RWPE1 (cell line): ENCODE data around the gene STX18.

Experiments used
- CTCF ChIA-PET: fragments of 350-600 bp; sonication (Branson Sonifier 250); formaldehyde crosslinking; extraction: SDS; loops from one replicate; lab custom pipeline; 2021; lab: Yijun Ruan, JAX
- POLR2A ChIA-PET: fragments of 400-600 bp; formaldehyde crosslinking; extraction: SDS; loops from one replicate; lab custom pipeline; 2020; ENCODE audit warnings: antibody characterized with exemption; ENCODE audit not compliant: low non-redundant PET; lab: Yijun Ruan, JAX
- DNase-seq: peaks from one replicate; pipeline ENCODE4 v3.0.0; 2012; ENCODE audit warnings: low spot score
- H3K27ac ChIP-seq: fragments of 450-650 bp; 2 replicates; pipeline ENCODE4 v1.5.1; 2017
- TF ChIP-seq, protein P1 (sequence below): fragments of 450-650 bp; conservative IDR thresholded peaks from 2 replicates; pipeline ENCODE4 v1.5.1; 2017; ENCODE audit warnings: low read depth, mild to moderate bottlenecking

STX18 gene

GRCh38 chr4:4529392-4529791, 12.5 kb downstream of the STX18 start:
- ChIA-PET CTCF (no interaction called here), POLR2A (no interaction called here)
- no peak for DNase-seq
- TF ChIP-seq, protein P1, sequence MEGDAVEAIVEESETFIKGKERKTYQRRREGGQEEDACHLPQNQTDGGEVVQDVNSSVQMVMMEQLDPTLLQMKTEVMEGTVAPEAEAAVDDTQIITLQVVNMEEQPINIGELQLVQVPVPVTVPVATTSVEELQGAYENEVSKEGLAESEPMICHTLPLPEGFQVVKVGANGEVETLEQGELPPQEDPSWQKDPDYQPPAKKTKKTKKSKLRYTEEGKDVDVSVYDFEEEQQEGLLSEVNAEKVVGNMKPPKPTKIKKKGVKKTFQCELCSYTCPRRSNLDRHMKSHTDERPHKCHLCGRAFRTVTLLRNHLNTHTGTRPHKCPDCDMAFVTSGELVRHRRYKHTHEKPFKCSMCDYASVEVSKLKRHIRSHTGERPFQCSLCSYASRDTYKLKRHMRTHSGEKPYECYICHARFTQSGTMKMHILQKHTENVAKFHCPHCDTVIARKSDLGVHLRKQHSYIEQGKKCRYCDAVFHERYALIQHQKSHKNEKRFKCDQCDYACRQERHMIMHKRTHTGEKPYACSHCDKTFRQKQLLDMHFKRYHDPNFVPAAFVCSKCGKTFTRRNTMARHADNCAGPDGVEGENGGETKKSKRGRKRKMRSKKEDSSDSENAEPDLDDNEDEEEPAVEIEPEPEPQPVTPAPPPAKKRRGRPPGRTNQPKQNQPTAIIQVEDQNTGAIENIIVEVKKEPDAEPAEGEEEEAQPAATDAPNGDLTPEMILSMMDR: no peak
- H3K27ac ChIP-seq: no peak overlapping the region

DNA sequence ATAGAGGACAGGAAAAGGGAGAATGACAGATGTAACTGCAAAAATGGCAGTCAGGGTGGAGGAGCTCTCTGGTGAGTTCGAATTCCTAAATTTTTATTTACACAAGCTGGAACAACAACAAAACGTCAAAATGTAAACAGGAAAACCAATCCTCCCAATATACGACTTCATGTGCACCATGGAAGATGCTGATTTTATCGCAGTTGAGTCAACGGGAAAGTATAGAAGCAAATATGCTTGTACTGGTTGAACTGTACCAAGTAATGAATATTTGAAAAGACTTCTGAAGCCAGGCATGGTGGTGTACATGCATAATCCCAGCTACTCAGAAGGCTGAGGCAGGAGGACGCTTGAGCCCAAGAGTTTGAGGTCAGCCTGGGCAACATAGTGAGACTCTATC, 15.4 kb downstream of the STX18 start:
- DNase-seq: no peak
- CTCF ChIA-PET: interaction anchor here (0.7 kb wide), 1 partner anchor 1004 kb away, joined by 3 read pairs; no protein-coding TSS in a partner anchor
- POLR2A ChIA-PET: no interaction called here

DNA sequence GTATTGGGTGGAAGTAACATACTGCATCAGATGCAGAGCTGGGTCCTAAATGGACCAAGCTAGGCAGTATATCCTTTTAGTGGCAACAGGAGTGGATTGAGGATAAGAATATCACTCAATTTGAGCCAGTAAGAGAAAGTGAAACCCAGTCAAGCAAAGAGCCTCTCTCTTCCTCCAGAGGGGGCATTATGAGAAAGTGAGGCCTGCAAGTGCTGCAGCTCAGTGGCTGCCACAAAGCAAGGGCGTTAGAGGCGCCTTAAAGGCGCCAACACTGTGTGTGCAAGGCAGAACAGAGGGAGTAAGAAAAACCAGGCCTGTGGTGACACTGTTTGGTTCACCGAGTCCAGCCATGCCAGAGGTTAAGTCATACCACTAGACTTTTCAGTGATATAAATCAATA, 17.5 kb downstream of the STX18 start:
- ChIA-PET POLR2A (no interaction called here), CTCF (no interaction called here)
- DNase-seq: no peak
- H3K27ac ChIP-seq: no peak overlapping the region
- TF ChIP-seq, protein P1: no peak

More for the DNA sequence above, 15.4 kb downstream of the STX18 start:
- H3K27ac ChIP-seq: no peak overlapping the region
- TF ChIP-seq, protein P1: no peak

DNA sequence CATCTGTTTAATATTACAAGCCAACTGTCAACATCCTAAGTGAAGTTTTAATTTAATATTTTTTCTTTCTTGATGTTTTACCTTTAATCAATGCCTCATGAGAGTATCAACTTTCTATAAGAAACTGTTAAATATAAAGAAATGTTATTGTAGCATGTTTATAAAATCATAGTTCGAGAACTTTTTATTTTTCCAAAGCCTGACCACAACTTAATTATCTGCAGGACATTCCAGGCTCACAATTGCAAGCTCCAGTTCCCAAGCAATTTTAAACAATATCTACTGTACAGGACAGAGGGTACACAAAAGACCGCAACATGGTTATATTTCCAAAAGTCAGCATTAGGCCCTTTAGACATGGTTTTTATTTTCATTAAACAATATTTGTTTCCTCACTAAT, 20.1 kb downstream of the STX18 start:
- DNase-seq: no peak
- no peak overlapping the region for H3K27ac ChIP-seq
- TF ChIP-seq, protein P1: no peak
- ChIA-PET CTCF (no interaction called here), POLR2A (no interaction called here)

- no peak overlapping the region for H3K27ac ChIP-seq
- ChIA-PET CTCF (no interaction called here), POLR2A (no interaction called here)
- no peak for DNase-seq
- TF ChIP-seq, protein P1: no peak
These were observed 20.7 kb downstream of the STX18 start for GRCh38 chr4:4521136-4521535.

- ChIA-PET POLR2A (no interaction called here), CTCF (interaction anchor here (0.5 to 0.9 kb wide), 7 partner anchors 9 to 1294 kb away, joined by 3 to 4 read pairs (median 3); no protein-coding TSS in a partner anchor)
- no peak overlapping the region for H3K27ac ChIP-seq
- peak; percentile 6 for DNase-seq
- TF ChIP-seq, protein P1: peak; percentile 71
These were observed 22.5 kb downstream of the STX18 start for GRCh38 chr4:4519297-4519894.
